Choroid plexus epithelial cell (primary cell): Measurements from ENCODE around the gene FNTB.

ENCODE experiments used
- DNase-seq: peaks from one replicate; pipeline ENCODE4 v3.0.0-alpha.2; 2010; ENCODE audit warnings: low read depth
- H3K4me3 ChIP-seq: 2 replicates; pipeline ENCODE4 v1.5.1; 2011; ENCODE audit warnings: low read depth, mild to moderate bottlenecking, control low read depth, low read length, moderate library complexity
- CTCF ChIP-seq: conservative IDR thresholded peaks from 2 replicates; pipeline ENCODE4 v1.5.1; 2011; ENCODE audit warnings: low read depth, mild to moderate bottlenecking, control low read depth, inconsistent platforms, low read length, moderate library complexity

FNTB gene

GRCh38 chr14:64960762-64961276 lies 25.9 kb upstream of the FNTB start:
- peak; percentile 34 for TF ChIP-seq CTCF
- no peak overlapping the region for H3K4me3 ChIP-seq
- no peak for DNase-seq

GRCh38 chr14:64963611-64964010 lies 23.1 kb upstream of the FNTB start:
- no peak overlapping the region for H3K4me3 ChIP-seq
- peak; percentile 11 for TF ChIP-seq CTCF
- DNase-seq: no peak

- TF ChIP-seq CTCF: no peak
- no peak overlapping the region for H3K4me3 ChIP-seq
- no peak for DNase-seq
Observed at GRCh38 chr14:64965356-64966000, 21.2 kb upstream of the FNTB start.

GRCh38 chr14:64966976-64967375 lies 19.7 kb upstream of the FNTB start:
- no peak for TF ChIP-seq CTCF
- no peak for DNase-seq
- H3K4me3 ChIP-seq: no peak overlapping the region

GRCh38 chr14:64968167-64968566 lies 18.5 kb upstream of the FNTB start:
- TF ChIP-seq CTCF: no peak

GRCh38 chr14:64968651-64969050 lies 18.0 kb upstream of the FNTB start:
- TF ChIP-seq CTCF: peak; percentile 21
- no peak overlapping the region for H3K4me3 ChIP-seq
- DNase-seq: peak; percentile 60

More at GRCh38 chr14:64968167-64968566, 18.5 kb upstream of the FNTB start:
- peak; percentile 34 for DNase-seq
- H3K4me3 ChIP-seq: no peak overlapping the region

- no peak for DNase-seq
- no peak overlapping the region for H3K4me3 ChIP-seq
- no peak for TF ChIP-seq CTCF
Observed at GRCh38 chr14:64970041-64970440, 16.7 kb upstream of the FNTB start.
